GM19023 (cell line): ENCODE results near the gene ADCY7.

Experiments used
- ATAC-seq: cut with Tn5 transposase; IDR thresholded peaks from one replicate; pipeline ENCODE4 v1.9.1; 2021; ENCODE audit warnings: mild to moderate bottlenecking, moderate library complexity; ENCODE audit not compliant: unreplicated experiment

The ADCY7 gene

GRCh38 chr16:50247906-50248608 lies 18.3 kb upstream of the ADCY7 start:
- ATAC-seq = no peak

- ATAC-seq = no peak
These were observed 17.5 kb upstream of the ADCY7 start for GRCh38 chr16:50248845-50249244.

- ATAC-seq = no peak
These were observed 14.8 kb upstream of the ADCY7 start for GRCh38 chr16:50251375-50252081.

GRCh38 chr16:50252082-50252611 lies 14.2 kb upstream of the ADCY7 start:
- no peak for ATAC-seq

- no peak for ATAC-seq
These were observed 13.4 kb upstream of the ADCY7 start for GRCh38 chr16:50252874-50253513.

- no peak for ATAC-seq
These were observed 12.8 kb upstream of the ADCY7 start for GRCh38 chr16:50253514-50253910.

- no peak for ATAC-seq
These were observed 12.3 kb upstream of the ADCY7 start for GRCh38 chr16:50254072-50254471.

- ATAC-seq = no peak
These were observed 10.8 kb upstream of the ADCY7 start for GRCh38 chr16:50255538-50255937.

GRCh38 chr16:50256604-50257003 lies 9.7 kb upstream of the ADCY7 start:
- no peak for ATAC-seq

- no peak for ATAC-seq
These were observed 8.5 kb upstream of the ADCY7 start for GRCh38 chr16:50257876-50258275.

- no peak for ATAC-seq
These were observed 6.8 kb upstream of the ADCY7 start for GRCh38 chr16:50259334-50260205.

- ATAC-seq = no peak
These were observed 5.9 kb upstream of the ADCY7 start for GRCh38 chr16:50260206-50261159.

GRCh38 chr16:50261160-50261706 lies 5.1 kb upstream of the ADCY7 start:
- ATAC-seq = no peak

GRCh38 chr16:50261707-50262235 lies 4.6 kb upstream of the ADCY7 start:
- ATAC-seq = no peak

GRCh38 chr16:50263060-50263909 lies 3.1 kb upstream of the ADCY7 start:
- ATAC-seq = no peak

- no peak for ATAC-seq
These were observed 2.1 kb upstream of the ADCY7 start for GRCh38 chr16:50263940-50264929.

GRCh38 chr16:50265260-50265659 lies 1.1 kb upstream of the ADCY7 start:
- no peak for ATAC-seq
